WTC11 (cell line): Measurements from ENCODE around the gene OR14J1. TPM values are rescaled to one million over a fixed set of nuclear protein-coding genes. Genes with fewer than 3 reads are reported as not detected.

Experiments used
- ATAC-seq: fragments of 200-7000 bp; cut with Tn5 transposase; 2 replicates; pipeline ENCODE4 v1.10.0; 2021; ENCODE audit warnings: mild to moderate bottlenecking, moderate library complexity
- CTCF ChIA-PET: fragments of 300-600 bp; sonication (Branson Sonifier 250); formaldehyde crosslinking; loops from one replicate; lab custom pipeline; 2021; ENCODE audit warnings: antibody characterized with exemption; lab: Charles Lee
- POLR2A ChIA-PET: fragments of 350-600 bp; sonication (Branson Sonifier 250); formaldehyde crosslinking; loops from one replicate; lab custom pipeline; 2021; ENCODE audit warnings: antibody characterized with exemption; lab: Charles Lee
- DNase-seq: peaks from one replicate; pipeline ENCODE4 v3.0.0; 2021; ENCODE audit warnings: low spot score
- H3K27ac Mint-ChIP-seq: 2 replicates; pipeline ENCODE4 v1.8.0; 2021; ENCODE audit warnings: mixed read lengths
- H3K27me3 Mint-ChIP-seq: 2 replicates; pipeline ENCODE4 v1.8.0; 2021; ENCODE audit warnings: low read depth, mild to moderate bottlenecking, moderate library complexity, mixed read lengths
- H3K36me3 Mint-ChIP-seq: 2 replicates; pipeline ENCODE4 v1.8.0; 2021; ENCODE audit warnings: mixed read lengths
- H3K4me1 Mint-ChIP-seq: 2 replicates; pipeline ENCODE4 v1.8.0; 2022; ENCODE audit warnings: mixed read lengths
- H3K4me3 Mint-ChIP-seq: 2 replicates; pipeline ENCODE4 v1.8.0; 2021; ENCODE audit warnings: mild to moderate bottlenecking, moderate library complexity, mixed read lengths
- H3K9me3 Mint-ChIP-seq: 2 replicates; pipeline ENCODE4 v1.8.0; 2021; ENCODE audit warnings: mixed read lengths
- AR ChIP-seq: fragments of 250-450 bp; sonication (Bioruptor Pico); IDR thresholded peaks from 2 replicates; pipeline ENCODE4 v1.9.0; 2021; ENCODE audit warnings: mild to moderate bottlenecking
- ARID4B ChIP-seq: sonication (generic); formaldehyde crosslinking; IDR thresholded peaks from 2 replicates; pipeline ENCODE4 v1.8.0; 2023; ENCODE audit warnings: missing genetic modification reagents, mild to moderate bottlenecking, borderline replicate concordance
- ATF1 ChIP-seq: sonication (generic); formaldehyde crosslinking; IDR thresholded peaks from 2 replicates; pipeline ENCODE4 v1.8.1; 2023; ENCODE audit warnings: mild to moderate bottlenecking, moderate library complexity, missing genetic modification reagents
- ATF2 ChIP-seq: sonication (generic); formaldehyde crosslinking; IDR thresholded peaks from 2 replicates; pipeline ENCODE4 v1.8.1; 2022; ENCODE audit warnings: low read depth, missing genetic modification reagents, borderline replicate concordance
- E2F1 ChIP-seq: sonication (generic); formaldehyde crosslinking; IDR thresholded peaks from 2 replicates; pipeline ENCODE4 v1.8.0; 2022; ENCODE audit warnings: mild to moderate bottlenecking, missing genetic modification reagents
- E2F5 ChIP-seq: sonication (generic); formaldehyde crosslinking; IDR thresholded peaks from 2 replicates; pipeline ENCODE4 v1.8.1; 2022; ENCODE audit warnings: mild to moderate bottlenecking, moderate library complexity, missing genetic modification reagents
- EMX1 ChIP-seq: fragments of 250-450 bp; sonication (Bioruptor Pico); IDR thresholded peaks from 2 replicates; pipeline ENCODE4 v1.8.0; 2021; ENCODE audit warnings: mild to moderate bottlenecking
- FOXJ3 ChIP-seq: sonication (generic); formaldehyde crosslinking; IDR thresholded peaks from 2 replicates; pipeline ENCODE4 v1.9.0; 2021; ENCODE audit warnings: missing genetic modification reagents, mild to moderate bottlenecking, borderline replicate concordance
- FOXP4 ChIP-seq: sonication (generic); formaldehyde crosslinking; IDR thresholded peaks from 2 replicates; pipeline ENCODE4 v1.8.0; 2022; ENCODE audit warnings: mild to moderate bottlenecking, missing genetic modification reagents
- GABPB1 ChIP-seq: sonication (generic); formaldehyde crosslinking; IDR thresholded peaks from 2 replicates; pipeline ENCODE4 v1.8.1; 2023; ENCODE audit warnings: mild to moderate bottlenecking, missing genetic modification reagents
- IRF1 ChIP-seq: sonication (generic); formaldehyde crosslinking; IDR thresholded peaks from 2 replicates; pipeline ENCODE4 v1.8.0; 2023; ENCODE audit warnings: missing genetic modification reagents
- IRF2 ChIP-seq: sonication (generic); formaldehyde crosslinking; IDR thresholded peaks from 2 replicates; pipeline ENCODE4 v1.8.0; 2022; ENCODE audit warnings: low read depth, missing genetic modification reagents, borderline replicate concordance
- JAZF1 ChIP-seq: fragments of 250-450 bp; sonication (Bioruptor Pico); IDR thresholded peaks from 2 replicates; pipeline ENCODE4 v1.9.0; 2021; ENCODE audit warnings: moderate library complexity, mild to moderate bottlenecking, inconsistent platforms
- MXD4 ChIP-seq: fragments of 250-450 bp; sonication (Bioruptor Pico); IDR thresholded peaks from 2 replicates; pipeline ENCODE4 v1.8.0; 2021; ENCODE audit warnings: mild to moderate bottlenecking, moderate library complexity, borderline replicate concordance
- TP53 ChIP-seq: sonication (generic); formaldehyde crosslinking; IDR thresholded peaks from 2 replicates; pipeline ENCODE4 v1.8.1; 2023; ENCODE audit warnings: mild to moderate bottlenecking, missing genetic modification reagents
- ZMAT4 ChIP-seq: fragments of 250-450 bp; sonication (Bioruptor Pico); IDR thresholded peaks from 2 replicates; pipeline ENCODE4 v1.9.0; 2021; ENCODE audit warnings: mild to moderate bottlenecking
- ZNF121 ChIP-seq: sonication (generic); formaldehyde crosslinking; IDR thresholded peaks from 2 replicates; pipeline ENCODE4 v1.8.0; 2023; ENCODE audit warnings: missing genetic modification reagents
- ZNF396 ChIP-seq: fragments of 250-450 bp; sonication (Bioruptor Pico); IDR thresholded peaks from 2 replicates; pipeline ENCODE4 v1.8.0; 2021; ENCODE audit warnings: mild to moderate bottlenecking, moderate library complexity, borderline replicate concordance
- ZNF423 ChIP-seq: fragments of 250-450 bp; sonication (Bioruptor Pico); IDR thresholded peaks from 2 replicates; pipeline ENCODE4 v2.1.2; 2022; ENCODE audit warnings: mild to moderate bottlenecking, moderate library complexity
- ZSCAN18 ChIP-seq: fragments of 250-450 bp; sonication (Bioruptor Pico); IDR thresholded peaks from 2 replicates; pipeline ENCODE4 v2.1.2; 2022; ENCODE audit warnings: mild to moderate bottlenecking, moderate library complexity
- total RNA-seq: library from RNA; stranded (reverse); gene quantifications from 3 replicates; pipeline ENCODE4 v1.2.3, GENCODE V29; 2021

The OR14J1 gene
- total RNA-seq, 1 experiment from 2014 or later, result not detected

GRCh38 chr6:29259721-29260120 lies 41.8 kb upstream of the OR14J1 start:
- Mint-ChIP-seq H3K27me3 (no peaks in the 10 kb centered on the region), H3K9me3 (peaks cover 22% of the 10 kb centered on the region), H3K36me3 (peaks cover 4% of the 10 kb centered on the region), H3K4me1 (no peaks in the 10 kb centered on the region), H3K27ac (no peak overlapping the region), H3K4me3 (no peak overlapping the region)
- DNase-seq, result no peak
- ChIA-PET CTCF (no interaction called here), POLR2A (no interaction called here)
- TF ChIP-seq JAZF1 (CRISPR knock-in tag), result no peak
- no peak for TF ChIP-seq TP53
- TF ChIP-seq FOXP4, result no peak
- TF ChIP-seq ARID4B (CRISPR knock-in tag), result no peak
- TF ChIP-seq FOXJ3 (CRISPR knock-in tag), result no peak
- TF ChIP-seq AR, result no peak
- no peak for TF ChIP-seq ZNF121 (CRISPR knock-in tag)
- no peak for TF ChIP-seq ZNF396 (CRISPR knock-in tag)
- TF ChIP-seq EMX1, result no peak
- no peak for TF ChIP-seq IRF1
- TF ChIP-seq ATF2 (CRISPR knock-in tag), result no peak
- no peak for TF ChIP-seq MXD4
- TF ChIP-seq GABPB1 (CRISPR knock-in tag), result no peak
- no peak for TF ChIP-seq E2F1 (CRISPR knock-in tag)
- no peak for TF ChIP-seq IRF2 (CRISPR knock-in tag)
- TF ChIP-seq ZSCAN18 (CRISPR knock-in tag), result no peak
- no peak for TF ChIP-seq ZNF423 (CRISPR knock-in tag)
- TF ChIP-seq ATF1 (CRISPR knock-in tag), result no peak
- no peak for TF ChIP-seq E2F5
- TF ChIP-seq ZMAT4 (CRISPR knock-in tag), result no peak
- no peak for ATAC-seq
